T follicular helper cell (primary cell): Measurements from ENCODE around the gene WASHC2A.
"Not testable (repeated sequence)": the region's sequence is repeated elsewhere in the genome, so short reads cannot be mapped to it uniquely, and the experiment has no call there.

Experiments used
- DNase-seq: peaks from one replicate; pipeline ENCODE4 v3.0.0-alpha.2; 2020; ENCODE audit warnings: low read depth

WASHC2A gene

DNA sequence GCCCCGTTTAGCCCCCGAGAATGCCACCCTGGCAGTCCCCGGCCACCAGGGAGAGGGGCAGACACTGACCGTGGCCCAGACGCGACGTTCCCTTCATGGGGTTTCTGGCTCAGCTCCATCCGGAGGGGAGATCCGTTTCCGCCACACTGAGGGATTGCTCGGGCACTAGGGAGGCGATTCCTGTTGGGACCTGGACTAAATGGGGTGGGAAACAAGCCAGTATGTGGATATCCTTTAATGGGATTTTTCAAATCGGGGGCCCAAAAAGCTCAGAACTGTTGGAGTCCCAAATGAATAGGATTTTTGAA, 552 bp downstream of the WASHC2A start:
- not testable (repeated sequence) for DNase-seq

DNA sequence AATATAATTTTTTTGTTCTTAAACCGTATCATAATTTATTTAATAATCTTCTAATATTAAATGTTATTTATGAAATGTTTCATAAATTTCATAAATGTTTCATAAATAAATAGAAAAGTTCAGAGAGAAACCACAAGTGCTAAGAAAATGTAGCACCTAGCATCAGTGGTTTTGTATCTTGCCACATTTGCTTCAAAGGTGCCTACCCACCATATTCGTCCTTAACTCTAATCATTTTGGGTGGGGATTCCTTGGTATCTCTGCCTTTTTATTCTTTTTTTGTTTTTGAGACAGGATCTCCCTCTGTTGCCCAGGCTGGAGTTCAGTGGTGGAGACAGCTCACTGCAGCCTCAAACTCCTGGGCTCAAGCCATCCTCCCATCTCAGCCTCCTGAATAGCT, 7.4 kb downstream of the WASHC2A start:
- DNase-seq: not testable (repeated sequence)

DNA sequence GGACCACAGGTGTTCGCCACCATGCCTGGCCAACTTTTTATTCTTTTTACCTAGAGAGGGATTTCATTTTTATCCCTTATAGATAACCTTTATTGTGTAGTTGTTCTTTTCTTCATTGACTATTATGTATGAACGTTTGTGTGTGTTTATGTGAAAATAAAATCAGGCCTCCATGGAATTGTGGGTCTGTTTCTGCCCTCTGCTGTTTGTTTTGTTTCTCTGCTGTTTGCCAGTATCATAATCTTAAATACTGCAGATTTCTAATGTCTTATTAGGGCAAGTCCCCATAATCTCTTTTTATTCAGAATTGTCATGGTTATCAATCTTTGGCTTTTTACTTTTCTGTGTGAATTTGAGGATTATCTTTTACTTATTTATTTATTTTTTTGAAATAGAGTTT, 7.8 kb downstream of the WASHC2A start:
- not testable (repeated sequence) for DNase-seq

DNA sequence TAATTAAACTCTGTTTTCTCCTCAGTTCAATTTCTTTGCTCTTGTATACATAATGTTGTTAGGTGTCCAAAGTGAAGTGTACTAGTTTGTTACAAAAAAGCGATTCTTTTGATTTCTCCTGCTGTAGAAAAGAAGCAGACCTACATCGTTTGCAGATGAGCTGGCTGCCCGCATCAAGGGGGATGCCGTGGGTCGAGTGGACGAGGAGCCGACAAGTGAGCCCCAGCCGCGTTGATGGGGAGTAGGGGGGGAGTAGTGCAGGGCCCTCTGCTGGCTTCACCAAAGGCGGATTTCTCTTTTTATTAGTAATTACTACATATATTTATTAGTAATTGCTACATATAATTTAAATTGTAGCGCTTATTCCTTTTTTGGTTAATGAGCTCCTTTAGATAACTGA, 23.6 kb downstream of the WASHC2A start:
- not testable (repeated sequence) for DNase-seq

DNA sequence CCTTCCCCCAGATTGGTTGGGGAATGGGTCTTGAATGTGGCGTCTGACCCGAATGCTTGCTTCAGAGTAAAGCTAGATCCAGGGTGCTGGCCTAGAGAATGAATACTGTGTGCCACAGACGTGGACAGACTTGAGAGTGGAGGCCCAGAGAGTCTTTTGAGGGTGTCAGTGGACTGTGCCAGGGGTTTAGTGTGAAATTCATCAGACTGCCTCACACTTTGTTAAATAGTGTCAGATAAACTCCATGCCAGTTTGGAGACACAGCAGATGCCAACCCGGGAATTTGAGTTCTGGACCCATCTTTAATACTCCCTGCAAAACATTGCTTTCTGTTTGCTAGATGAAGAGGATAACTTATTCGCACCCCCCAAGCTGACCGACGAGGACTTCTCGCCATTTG, 25.2 kb downstream of the WASHC2A start:
- DNase-seq: not testable (repeated sequence)

DNA sequence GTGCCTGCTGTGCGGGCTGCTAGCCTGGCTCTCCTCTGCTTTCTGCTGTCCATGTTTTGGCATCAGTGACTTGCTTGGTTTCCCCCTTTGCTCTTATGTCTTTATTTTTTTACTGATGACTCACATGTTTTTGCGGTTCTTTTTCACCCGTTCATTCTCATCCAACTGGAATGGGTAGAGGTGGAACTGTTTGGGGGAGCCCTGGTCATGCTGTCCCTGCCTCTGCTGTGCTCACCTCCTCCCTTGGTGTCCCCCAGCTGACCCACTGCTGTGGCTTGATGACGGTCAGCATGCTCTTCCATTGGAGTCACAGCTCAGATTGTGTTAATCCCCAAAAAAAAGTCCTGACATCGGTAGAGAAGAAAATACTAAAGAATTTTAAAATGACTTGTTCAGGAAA, 26.9 kb downstream of the WASHC2A start:
- not testable (repeated sequence) for DNase-seq

DNA sequence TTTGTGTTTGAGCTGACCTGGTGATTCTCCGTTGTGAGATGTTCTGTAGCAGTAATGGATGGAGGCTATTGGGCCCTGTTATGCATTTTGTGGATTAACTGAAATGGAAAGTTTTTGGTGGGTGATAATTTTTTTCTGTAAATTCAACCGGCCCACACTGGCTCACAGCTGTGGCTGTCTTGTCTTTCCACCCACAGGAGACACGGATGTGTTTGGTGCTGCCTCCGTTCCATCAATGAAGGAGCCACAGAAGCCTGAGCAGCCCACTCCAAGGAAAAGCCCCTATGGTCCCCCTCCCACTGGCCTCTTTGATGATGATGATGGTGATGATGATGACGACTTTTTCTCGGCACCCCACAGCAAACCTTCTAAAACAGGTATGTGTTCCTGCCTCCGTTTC, 27.6 kb downstream of the WASHC2A start:
- not testable (repeated sequence) for DNase-seq

DNA sequence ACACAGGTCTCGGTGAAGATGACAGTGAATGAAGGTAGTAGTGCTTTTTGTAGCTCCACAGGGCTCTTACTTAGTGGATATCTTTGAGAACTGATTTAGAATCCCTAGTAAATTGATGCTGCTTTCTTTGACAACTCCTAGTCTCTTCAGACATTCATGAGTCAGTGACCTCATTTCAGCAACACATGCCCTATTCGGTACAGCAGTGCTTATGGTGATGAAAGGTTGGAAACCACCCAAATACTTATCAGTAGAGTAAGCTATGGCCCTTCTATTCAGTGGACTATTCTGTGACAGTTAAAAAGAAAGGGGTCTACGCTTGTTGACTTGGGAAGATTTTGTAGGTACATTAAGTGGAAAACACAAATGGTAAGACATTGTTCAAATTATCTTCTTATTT, 29.0 kb downstream of the WASHC2A start:
- not testable (repeated sequence) for DNase-seq

DNA sequence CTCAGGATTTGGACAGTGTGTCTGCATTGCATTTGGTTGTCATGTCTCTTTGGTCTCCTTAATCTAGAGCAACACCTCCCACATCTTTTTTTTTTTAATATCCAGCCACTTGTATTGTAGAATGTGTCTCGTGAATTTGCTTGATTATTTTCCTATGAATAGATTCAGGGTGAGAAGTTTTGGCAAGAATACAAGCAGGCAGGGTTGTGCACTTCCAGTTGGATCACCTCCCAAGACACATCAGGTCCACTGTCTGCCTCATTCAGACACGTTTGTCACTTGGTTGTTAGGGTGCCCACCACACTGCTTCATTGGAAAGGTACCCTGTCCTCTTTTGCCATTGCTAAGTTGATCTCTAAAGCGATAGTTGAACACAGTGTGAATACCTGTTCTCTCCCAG, 30.9 kb downstream of the WASHC2A start:
- DNase-seq: not testable (repeated sequence)

DNA sequence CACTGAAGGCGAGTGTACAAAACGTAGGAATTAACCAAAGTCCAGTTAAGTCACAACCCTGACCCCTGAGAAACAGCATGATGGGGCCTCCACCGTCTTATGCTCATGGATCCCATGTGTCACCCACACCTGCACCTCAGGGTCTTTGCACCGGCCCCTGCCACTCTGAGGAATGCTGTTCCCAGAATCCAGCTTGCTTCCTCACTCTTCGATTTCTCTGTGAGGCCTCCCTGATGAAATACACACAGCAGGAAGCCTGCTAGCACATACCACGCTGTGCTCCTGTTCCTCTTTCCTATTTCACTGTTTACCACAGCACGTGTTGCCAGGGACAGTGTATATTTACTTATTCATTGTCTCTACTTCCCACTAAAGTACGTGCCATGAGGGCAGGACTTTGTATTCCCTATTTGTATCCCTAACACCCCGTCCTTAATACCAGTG, 33.4 kb downstream of the WASHC2A start:
- not testable (repeated sequence) for DNase-seq

DNA sequence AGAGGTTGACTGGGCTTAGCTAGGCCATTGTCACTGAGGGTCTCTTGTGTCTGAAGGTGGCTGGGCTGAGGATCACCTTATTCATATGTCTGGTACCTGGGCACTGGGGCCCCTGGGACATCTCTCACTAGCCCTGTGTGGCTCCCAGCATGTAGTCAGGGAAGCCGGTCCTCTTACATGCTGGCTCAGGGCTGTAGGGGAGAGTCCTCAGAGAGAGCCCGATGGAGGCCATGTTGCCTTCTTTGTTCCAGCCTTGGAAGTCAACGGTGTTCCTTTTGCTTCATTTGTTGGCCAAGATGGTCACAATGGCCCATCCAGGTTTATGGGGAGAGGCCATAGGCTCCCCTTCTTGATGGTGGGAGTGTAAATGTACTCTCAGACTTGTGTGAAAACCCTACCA, 34.0 kb downstream of the WASHC2A start:
- DNase-seq: not testable (repeated sequence)

DNA sequence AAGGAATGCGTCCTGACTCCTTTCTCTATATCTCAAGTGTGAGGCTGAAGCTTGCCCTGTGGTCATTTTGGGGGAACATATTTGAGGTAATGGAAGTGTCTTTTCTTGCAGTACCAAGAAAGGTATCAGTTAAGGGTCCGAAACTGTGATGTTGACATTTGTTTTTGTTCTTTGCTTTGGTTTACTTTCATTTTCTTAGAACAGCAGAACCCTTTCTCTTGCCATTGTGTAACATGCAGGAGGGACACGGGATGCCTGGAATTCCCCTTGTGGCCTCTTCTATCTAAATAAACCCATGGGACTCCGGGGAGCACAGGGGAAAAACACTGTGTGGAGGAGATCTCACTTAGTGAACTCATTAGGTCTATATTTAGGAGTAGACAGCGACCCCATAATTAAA, 34.5 kb downstream of the WASHC2A start:
- DNase-seq: not testable (repeated sequence)

DNA sequence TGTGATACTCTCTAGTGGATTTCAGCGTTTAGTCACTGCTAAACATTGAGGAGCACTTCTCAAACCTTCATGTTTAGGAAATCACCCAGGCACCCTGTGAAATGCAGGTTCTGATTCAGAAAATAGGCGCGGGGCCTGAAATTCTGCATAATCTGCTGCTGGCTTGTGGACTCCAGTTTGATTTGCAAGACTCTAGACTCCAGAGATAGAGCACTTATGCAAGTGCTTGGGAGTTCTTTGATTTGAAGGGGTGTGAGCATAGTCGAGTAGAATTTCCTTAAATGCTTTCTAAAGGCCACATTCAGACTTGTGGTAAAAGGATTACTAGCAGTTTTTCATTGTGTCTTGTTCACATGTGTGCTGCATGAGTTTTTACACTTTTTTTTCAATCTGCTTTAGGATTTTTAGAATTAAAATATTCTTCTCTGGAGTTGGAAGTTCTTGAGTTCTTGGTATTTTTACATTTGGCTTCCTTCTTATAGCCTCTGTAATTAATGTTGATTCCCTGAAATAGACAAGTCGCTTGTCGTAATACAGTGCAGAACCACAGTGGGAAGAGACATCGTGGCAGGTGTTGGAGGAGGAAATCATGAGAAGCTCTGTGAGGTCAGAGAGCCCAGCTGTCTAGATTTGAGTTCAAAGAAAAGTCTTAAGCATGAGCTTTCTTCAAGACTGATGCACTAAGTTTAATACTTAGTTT, 41.4 kb downstream of the WASHC2A start:
- not testable (repeated sequence) for DNase-seq

DNA sequence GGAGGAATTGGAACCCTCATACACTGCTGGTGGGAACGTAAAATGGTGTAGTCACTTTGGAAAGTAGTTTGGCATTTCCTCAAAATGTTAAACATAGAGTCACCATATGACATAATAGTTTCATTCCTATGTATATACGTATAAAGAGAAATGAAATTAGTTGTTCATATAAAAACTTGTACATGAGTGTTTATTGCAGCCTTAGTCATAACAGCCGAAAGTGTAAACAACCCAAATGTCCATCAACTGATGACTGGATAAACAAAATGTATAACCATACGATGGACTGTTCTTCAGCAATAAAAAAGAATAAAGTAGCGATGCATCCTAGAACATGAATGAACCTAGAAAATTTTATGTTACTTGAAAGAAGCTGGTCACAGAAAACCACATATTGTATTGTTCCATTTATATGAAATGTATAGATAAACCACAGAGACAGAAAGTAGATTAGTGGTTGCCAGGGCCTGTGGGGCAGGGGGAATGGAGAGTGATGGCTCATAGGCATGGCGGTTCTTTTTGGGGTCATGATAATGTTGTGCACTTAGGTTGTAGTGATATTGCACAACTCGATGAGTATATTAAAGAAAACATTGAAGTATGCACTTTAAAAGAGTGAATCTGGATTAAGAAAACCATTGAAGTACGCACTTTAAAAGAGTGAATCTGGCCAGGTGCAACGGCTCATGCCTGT, 44.8 kb downstream of the WASHC2A start:
- not testable (repeated sequence) for DNase-seq

DNA sequence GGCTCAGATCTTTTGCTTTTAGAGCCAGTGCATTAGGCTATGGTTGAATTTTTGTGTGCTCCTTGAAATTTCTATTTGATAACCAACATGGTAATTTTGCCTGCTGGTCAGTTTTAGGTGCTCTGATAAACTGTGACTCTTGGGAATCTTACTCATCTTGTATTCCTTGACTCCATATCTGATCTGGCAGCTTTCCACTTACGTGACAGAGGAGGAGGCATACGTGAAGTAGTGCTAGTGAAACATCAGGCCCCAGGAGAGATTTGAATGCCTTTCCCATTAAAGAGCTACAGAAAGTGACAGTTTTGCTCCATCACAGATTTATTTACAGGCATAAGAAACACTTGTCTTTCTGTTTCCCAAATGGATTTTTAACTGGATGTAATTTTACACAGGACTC, 59.0 kb downstream of the WASHC2A start:
- DNase-seq: not testable (repeated sequence)

DNA sequence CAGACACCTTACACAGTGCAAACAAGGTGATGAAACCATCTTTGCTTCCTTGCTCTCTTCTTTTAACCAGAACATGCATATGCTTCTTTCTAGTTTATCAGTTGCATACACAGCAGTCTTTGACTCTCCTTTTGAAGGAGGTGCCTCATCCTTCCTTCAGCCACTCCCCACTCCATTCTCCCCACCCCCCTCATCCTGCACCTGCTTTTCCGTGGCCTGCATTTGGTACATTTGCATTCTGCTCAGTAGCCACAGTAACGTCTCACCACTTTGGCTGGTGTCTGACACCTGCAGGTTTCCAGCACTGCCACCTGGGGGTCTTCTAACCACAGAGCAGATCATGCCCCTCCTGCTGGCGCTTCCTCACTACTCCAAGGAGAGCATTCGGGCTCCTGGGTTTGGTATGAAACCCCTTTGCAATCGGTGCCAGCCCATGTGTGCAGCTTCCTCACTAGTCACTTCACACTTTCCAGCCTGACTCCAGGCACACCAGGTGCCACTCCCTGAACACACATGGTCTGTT, 60.1 kb downstream of the WASHC2A start:
- not testable (repeated sequence) for DNase-seq

DNA sequence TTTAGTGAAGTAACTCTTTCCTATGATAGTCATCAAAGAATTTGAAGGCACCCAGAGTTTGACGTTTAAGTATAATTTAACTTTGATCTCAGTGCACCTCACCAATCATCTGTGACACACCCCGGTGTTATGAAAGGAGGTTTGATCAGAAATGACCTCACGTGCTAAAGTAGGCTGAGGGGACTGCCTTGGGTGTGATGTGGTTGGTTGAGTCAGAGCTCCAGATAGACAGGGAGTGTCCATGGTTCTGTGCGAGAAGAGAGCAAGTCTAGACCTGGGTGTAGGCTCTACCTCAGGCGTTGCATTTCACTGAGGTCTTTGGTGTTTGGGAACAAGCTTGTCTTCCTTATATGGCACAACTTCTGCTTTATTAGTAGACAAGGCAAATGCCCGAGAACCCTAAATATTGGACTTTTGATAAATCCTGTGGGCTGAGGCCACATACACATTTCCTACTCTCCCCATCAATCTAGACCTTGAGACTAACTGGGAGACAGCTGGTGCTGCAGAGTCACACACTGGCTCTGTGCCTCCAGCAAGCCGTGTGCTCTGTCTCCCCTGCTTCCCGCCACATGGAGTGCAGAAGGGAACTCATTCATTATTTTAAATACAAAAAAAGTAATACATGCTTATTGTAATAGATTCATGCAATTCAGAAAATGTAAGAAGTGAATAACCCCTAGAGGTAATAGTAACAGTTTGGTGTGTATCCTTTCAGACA, 63.7 kb downstream of the WASHC2A start:
- DNase-seq: not testable (repeated sequence)

DNA sequence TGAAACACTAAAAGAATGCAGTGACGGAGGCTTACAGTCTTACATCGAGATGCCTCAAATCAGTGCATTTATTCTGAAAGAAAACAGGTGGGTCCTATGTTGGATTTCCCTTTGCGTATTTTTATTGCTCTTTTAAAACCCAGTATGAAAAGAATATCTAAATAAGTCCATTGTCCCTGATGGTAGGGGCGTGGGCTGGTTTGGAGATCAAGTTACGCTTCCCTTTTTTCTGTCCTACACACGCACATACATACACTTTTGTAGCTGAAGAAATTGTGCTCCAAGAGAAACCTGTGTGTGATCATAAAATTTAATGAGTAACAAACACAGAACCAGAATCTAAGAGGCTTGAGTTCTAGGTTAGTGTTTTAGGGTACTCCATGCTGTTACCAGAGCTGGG, 64.6 kb downstream of the WASHC2A start:
- not testable (repeated sequence) for DNase-seq

DNA sequence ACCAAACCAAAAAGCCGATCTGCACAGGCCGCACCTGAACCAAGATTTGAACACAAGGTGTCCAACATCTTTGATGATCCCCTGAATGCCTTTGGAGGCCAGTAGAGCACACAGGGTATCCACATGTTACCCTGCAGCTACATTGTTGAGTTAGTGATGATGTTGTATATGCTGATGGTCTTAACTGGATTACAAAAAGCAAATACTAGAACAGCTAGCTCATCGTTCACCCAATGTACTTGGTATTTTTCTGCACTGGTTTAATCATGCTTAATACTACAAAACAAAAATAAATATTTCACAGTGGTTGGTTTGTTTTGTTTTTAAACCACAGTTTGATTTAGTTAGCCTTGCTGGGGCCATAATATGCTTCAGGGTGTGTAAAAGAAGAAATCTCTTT, 65.1 kb downstream of the WASHC2A start:
- not testable (repeated sequence) for DNase-seq

DNA sequence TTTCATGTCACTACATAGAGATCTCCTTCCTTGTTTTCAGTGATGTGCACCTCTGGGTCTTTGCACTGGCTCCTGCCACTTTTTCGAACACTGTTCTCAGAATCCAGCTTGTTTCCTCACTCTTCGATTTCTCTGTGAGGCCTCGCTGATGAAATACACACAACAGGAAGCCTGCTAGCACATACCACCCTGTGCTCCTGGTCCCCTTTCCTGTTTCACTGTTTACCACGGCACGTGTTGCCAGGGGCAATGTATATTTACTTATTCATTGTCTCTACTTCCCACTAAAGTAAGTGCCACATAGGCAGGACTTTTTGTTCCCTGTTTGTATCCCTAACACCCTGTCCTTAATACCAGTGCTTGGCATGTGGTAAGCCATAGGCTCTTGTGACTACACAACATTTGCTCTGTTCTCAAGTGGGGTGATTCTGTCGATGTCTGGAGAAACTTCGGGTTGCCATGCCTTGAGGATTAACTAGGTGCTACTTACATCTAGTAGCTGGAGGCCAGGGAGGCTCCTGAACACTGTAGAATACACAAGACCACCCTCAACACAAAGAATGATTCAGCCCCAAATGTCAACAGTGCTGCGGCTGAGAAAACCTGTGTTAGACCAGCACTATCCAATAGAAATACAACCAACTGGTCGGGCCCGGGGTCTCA, 75.9 kb downstream of the WASHC2A start:
- not testable (repeated sequence) for DNase-seq

DNA sequence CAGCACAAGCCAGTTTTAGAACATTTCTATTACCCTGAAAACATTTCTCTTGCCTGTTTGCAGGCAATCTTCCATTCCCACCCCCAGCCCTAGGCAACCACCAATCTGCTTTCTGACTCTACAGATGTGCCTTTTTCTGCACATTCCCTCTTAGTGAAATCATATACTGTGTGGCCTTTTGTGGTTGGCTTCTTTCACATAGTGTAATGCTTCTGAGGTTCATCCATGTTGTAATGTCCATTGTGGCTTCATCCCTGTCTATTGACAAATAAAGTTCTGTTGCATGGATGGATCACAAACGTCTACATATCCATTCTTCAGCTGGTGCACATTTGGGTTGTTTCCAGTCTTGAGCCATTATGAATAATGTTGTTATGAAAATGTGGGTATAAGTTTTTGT, 77.8 kb downstream of the WASHC2A start:
- not testable (repeated sequence) for DNase-seq

DNA sequence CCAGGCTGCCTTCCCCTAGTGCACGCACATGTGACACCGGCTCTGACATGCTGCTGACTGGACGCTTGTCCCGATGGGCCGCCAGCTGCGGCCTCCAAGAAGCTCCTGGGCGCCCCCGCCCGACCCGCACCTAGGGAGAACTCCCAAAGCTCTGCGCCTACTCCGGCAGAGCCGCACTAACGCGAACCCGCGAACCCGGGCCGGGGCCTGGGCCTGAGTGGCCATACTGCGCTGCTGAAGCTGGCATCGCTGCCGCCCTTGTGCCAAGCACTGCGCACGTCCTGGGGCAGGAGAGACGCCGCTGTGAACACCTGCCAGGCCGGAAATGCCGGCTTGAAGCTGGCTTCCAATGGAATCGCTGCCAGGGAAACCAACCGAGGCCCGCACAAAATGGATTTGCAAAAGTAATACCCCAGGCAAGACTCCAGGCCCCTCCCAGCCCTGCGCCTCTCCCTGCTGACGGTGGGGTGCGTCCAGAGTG, 85.1 kb downstream of the WASHC2A start:
- DNase-seq: no peak
